Thoracic aorta (tissue), 2 donors: Measurements from ENCODE around the gene CEP55. TPM values are rescaled to one million over a fixed set of nuclear protein-coding genes. Genes with fewer than 3 reads are reported as not detected.
"Not testable (repeated sequence)": the region's sequence is repeated elsewhere in the genome, so short reads cannot be mapped to it uniquely, and the experiment has no call there.

Experiments used
- ATAC-seq: fragments of 150-250 bp; one replicate; pipeline ENCODE4 v1.8.0; 2017; ENCODE audit warnings: low read depth; ENCODE audit not compliant: insufficient number of reproducible peaks, low FRiP score
- DNase-seq: peaks from one replicate; pipeline ENCODE4 v3.0.0-alpha.2; 2020; ENCODE audit warnings: low spot score
- H3K27ac ChIP-seq, 2 donors: fragments of 200-600 bp; sonication (generic); 1 replicate in 1 of 2; 2 replicates in 1 of 2; pipeline ENCODE4 v1.5.1; 2016; ENCODE audit warnings: mild to moderate bottlenecking in 2 of 2, moderate library complexity in 2 of 2
- H3K27me3 ChIP-seq: fragments of 200-600 bp; sonication (generic); replicated peaks from 2 replicates; pipeline ENCODE4 v1.6.0; 2016; ENCODE audit warnings: mild to moderate bottlenecking; ENCODE audit not compliant: insufficient read depth
- H3K36me3 ChIP-seq: fragments of 200-600 bp; sonication (generic); one replicate; pipeline ENCODE4 v1.5.1; 2016
- H3K4me1 ChIP-seq, 2 donors: fragments of 200-600 bp; sonication (generic); 1 replicate in 1 of 2; 2 replicates in 1 of 2; pipeline versions ENCODE4 v1.5.1 to v1.6.0; 2016; ENCODE audit warnings: low read depth in 2 of 2, mild to moderate bottlenecking in 1 of 2; ENCODE audit not compliant: control insufficient read depth in 1 of 2
- H3K4me3 ChIP-seq: fragments of 200-600 bp; sonication (generic); 2 replicates; pipeline ENCODE4 v1.5.1; 2016; ENCODE audit warnings: mild to moderate bottlenecking
- H3K9me3 ChIP-seq: fragments of 200-600 bp; sonication (generic); 2 replicates; pipeline ENCODE4 v1.5.1; 2016
- total RNA-seq, 2 donors: library from RNA; depleted of rRNA; stranded (reverse); fragments of >200 nt; gene quantifications; one replicate each; pipeline versions ENCODE4 v1.1.0 to v1.2.3, GENCODE V29; 2016
- TF ChIP-seq, protein P1 (sequence below): fragments of 200-600 bp; sonication (generic); IDR thresholded peaks from one replicate; pipeline ENCODE4 v1.5.1; 2019; ENCODE audit warnings: antibody characterized with exemption

CEP55 gene
- total RNA-seq, 2 donors from 2014 or later, result 5.1 TPM; not detected in 1

DNA sequence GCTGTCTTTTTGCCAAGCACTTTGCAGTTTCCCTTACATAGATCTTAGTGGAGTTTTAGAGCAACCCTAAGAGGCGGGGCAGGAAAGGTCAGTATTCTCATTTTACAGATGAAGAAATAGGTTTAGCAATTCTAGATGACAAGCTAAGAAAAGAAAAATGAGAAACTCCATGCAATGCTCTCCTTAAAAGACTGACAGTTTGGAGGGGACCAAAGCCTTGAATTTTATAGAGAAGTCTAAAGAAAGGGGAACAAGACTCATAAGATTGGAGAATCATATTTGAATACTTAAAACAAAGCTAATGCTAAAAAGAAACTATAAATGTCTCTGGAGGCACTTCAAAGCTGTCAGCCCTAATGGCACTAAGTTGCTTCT, 19.6 kb downstream of the CEP55 start:
- H3K9me3 ChIP-seq, result no peaks in the 10 kb centered on the region
- H3K27ac ChIP-seq, result peak overlapping the region; percentile 79 to 83
- no peaks in the 10 kb centered on the region for H3K36me3 ChIP-seq
- ATAC-seq (no peak), DNase-seq (no peak)
- peak overlapping the region; percentile 10 for H3K4me3 ChIP-seq
- TF ChIP-seq, protein P1, sequence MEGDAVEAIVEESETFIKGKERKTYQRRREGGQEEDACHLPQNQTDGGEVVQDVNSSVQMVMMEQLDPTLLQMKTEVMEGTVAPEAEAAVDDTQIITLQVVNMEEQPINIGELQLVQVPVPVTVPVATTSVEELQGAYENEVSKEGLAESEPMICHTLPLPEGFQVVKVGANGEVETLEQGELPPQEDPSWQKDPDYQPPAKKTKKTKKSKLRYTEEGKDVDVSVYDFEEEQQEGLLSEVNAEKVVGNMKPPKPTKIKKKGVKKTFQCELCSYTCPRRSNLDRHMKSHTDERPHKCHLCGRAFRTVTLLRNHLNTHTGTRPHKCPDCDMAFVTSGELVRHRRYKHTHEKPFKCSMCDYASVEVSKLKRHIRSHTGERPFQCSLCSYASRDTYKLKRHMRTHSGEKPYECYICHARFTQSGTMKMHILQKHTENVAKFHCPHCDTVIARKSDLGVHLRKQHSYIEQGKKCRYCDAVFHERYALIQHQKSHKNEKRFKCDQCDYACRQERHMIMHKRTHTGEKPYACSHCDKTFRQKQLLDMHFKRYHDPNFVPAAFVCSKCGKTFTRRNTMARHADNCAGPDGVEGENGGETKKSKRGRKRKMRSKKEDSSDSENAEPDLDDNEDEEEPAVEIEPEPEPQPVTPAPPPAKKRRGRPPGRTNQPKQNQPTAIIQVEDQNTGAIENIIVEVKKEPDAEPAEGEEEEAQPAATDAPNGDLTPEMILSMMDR, result no peak
- H3K27me3 ChIP-seq, result no peaks in the 10 kb centered on the region
- peaks cover 16 to 22% of the 10 kb centered on the region in 2 donors for H3K4me1 ChIP-seq

DNA sequence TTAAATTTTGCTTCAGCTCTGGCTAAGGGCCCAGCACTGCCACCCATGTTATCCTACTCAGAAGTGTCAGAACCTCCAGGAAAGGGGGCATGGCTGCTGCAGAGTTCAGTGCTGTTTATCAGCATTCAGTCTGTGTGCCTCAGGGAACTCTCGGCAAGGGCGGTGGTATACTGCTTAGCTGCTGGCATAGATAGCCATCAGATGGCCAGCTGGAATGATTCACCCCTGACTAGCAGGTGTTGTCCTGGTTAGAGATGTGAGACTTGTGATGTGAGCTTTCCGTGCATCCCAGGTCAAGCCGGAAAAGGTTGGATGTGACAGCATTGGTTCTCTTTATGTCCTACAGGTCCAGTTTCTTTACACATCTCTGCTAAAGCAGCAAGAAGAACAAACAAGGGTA, 22.1 kb downstream of the CEP55 start:
- no peak for DNase-seq
- H3K27ac ChIP-seq, result no peak overlapping the region
- no peak overlapping the region for H3K4me3 ChIP-seq
- no peaks in the 10 kb centered on the region for H3K27me3 ChIP-seq
- ATAC-seq, result no peak
- no peaks in the 10 kb centered on the region for H3K9me3 ChIP-seq
- TF ChIP-seq, protein P1, result no peak
- peaks cover 16 to 22% of the 10 kb centered on the region in 2 donors for H3K4me1 ChIP-seq
- no peaks in the 10 kb centered on the region for H3K36me3 ChIP-seq

DNA sequence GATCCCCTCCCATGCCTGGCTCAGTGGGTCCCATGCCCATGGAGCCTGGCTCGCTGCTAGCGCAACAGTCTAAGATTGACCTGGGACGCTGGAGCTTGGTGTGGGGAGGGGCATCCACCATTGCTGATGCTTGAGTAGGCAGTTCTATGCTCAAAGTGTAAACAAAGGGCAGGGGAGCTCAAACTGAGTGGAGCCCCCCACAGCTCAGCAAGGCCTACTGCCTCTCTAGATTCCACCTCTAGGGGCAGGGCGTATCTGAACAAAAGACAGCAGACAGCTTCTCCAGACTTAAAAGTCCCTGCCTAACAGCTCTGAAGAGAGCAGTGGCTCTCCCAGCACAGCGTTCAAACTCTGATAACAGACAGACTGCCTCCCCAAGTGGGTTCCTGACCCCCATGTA, 38.9 kb downstream of the CEP55 start:
- ATAC-seq (no peak), DNase-seq (no peak)
- Histone ChIP-seq H3K4me3 (no peak overlapping the region), H3K4me1 (no peaks in the 10 kb centered on the region), H3K9me3 (no peaks in the 10 kb centered on the region), H3K27me3 (no peaks in the 10 kb centered on the region), H3K27ac (no peak overlapping the region), H3K36me3 (no peaks in the 10 kb centered on the region)
- TF ChIP-seq, protein P1, result no peak

DNA sequence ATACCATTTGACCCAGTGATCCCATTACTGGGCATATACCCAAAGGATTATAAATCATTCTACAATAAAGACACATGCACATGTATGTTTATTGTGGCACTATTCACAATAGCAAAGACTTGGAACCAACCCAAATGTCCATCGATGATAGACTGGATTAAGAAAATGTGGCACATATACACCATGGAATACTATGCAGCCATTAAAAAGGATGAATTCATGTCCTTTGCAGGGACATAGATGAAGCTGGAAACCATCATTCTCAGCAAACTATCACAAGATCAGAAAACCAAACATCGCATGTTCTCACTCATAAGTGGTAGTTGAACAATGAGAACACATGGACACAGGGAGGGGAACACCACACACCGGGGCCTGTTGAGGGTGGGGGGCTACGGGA, 44.5 kb downstream of the CEP55 start:
- H3K4me1 ChIP-seq, ATAC-seq, H3K27me3 ChIP-seq, H3K27ac ChIP-seq, DNase-seq, H3K4me3 ChIP-seq, H3K36me3 ChIP-seq, H3K9me3 ChIP-seq: not testable (repeated sequence)

DNA sequence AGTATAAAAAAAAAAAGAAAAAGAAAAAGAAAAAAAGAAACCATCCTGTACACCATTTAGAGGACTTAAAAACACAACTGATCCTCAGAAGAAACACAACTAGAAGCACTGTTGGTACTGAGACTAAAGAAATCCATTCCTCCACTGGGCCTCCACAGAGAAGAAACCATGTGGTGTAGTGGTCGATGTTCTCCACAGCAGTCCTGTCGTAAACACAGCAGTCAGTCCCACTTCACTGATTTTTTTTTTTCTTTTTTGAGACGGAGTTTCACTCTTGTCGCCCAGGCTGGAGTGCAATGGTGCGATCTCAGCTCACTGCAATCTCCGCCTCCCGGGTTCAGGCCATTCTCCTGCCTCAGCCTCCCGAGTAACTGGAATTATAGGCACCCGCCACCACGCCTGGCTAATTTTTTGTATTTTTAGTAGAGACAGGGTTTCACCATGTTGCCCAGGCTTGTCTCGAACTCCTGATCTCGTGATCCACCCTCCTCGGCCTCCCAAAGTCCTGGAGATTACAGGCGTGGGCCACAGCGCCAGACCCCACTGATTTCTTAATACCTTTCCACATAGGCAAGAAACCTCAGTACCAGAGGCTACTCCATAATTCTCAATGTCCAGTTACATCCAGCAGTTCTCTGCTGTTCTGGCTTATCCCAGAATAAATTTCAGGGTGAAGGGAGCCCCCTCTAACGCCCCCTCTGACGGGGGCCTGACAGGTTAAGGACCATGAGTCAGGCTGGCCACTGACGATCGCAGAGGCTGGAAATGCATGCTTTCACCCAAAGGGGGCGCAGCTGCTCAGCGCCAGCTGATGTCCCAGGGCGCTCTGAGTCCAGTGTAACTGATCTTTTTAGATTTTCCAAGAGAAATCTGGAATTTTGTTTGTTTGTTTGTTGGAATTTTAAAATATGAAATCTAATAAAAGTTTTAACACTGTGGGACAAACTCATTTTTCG, 45.3 kb downstream of the CEP55 start:
- ATAC-seq, result no peak
- TF ChIP-seq, protein P1, result peak; percentile 77
- no peaks in the 10 kb centered on the region for H3K9me3 ChIP-seq
- H3K4me1 ChIP-seq, result no peaks in the 10 kb centered on the region
- H3K27ac ChIP-seq, result no peak overlapping the region
- H3K4me3 ChIP-seq, result peak overlapping the region; percentile 48
- H3K36me3 ChIP-seq, result no peaks in the 10 kb centered on the region
- H3K27me3 ChIP-seq, result no peaks in the 10 kb centered on the region
- no peak for DNase-seq
